Ishikawa (cell line): ENCODE results near the gene SYK.

Experiments used
- CEBPB ChIP-seq: IDR thresholded peaks from 2 replicates; pipeline ENCODE4 v1.6.1; 2012
- EP300 ChIP-seq: IDR thresholded peaks from 2 replicates; pipeline ENCODE4 v1.6.1; 2012; ENCODE audit warnings: borderline replicate concordance
- TAF1 ChIP-seq: IDR thresholded peaks from 2 replicates; pipeline ENCODE4 v1.6.1; 2012; ENCODE audit warnings: low read depth, mild to moderate bottlenecking
- YY1 ChIP-seq: IDR thresholded peaks from 2 replicates; pipeline ENCODE4 v1.6.1; 2012; ENCODE audit warnings: low read depth

- TF ChIP-seq CEBPB = no peak
- TF ChIP-seq TAF1 = no peak
- no peak for TF ChIP-seq EP300
- no peak for TF ChIP-seq YY1
Measured at GRCh38 chr9:90896231-90896630, 94.6 kb downstream of the SYK start.
